GM21619 (cell line): ENCODE data around the gene TUFT1.

Experiments used
- ATAC-seq: cut with Tn5 transposase; IDR thresholded peaks from one replicate; pipeline ENCODE4 v1.9.1; 2021; ENCODE audit not compliant: unreplicated experiment

Gene TUFT1

DNA sequence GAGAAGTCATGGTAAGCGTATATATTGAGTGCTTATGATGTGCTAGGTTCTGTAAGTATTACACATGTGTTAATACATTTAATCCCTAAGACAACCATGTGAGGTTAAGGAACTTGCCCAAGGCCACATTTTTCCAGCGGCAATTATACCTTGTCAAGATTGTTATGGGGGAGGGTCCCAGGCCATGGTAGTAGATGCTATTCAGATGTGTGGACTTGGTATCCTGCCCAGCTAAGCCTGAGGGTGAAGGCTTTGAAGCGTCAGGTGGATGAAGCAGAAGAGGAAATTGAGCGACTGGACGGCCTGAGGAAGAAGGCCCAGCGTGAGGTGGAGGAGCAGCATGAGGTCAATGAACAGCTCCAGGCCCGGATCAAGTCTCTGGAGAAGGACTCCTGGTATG lies 3.6 kb upstream of the TUFT1 start:
- no peak for ATAC-seq

DNA sequence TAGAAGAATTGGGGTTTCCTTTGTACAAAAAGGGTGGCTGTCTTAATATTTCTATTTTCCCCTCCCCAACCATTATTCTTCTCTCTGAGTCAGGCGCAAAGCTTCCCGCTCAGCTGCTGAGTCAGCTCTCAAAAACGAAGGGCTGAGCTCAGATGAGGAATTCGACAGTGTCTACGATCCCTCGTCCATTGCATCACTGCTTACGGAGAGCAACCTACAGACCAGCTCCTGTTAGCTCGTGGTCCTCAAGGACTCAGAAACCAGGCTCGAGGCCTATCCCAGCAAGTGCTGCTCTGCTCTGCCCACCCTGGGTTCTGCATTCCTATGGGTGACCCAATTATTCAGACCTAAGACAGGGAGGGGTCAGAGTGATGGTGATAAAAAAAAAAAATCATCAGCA lies 3.0 kb upstream of the TUFT1 start:
- ATAC-seq, result no peak

DNA sequence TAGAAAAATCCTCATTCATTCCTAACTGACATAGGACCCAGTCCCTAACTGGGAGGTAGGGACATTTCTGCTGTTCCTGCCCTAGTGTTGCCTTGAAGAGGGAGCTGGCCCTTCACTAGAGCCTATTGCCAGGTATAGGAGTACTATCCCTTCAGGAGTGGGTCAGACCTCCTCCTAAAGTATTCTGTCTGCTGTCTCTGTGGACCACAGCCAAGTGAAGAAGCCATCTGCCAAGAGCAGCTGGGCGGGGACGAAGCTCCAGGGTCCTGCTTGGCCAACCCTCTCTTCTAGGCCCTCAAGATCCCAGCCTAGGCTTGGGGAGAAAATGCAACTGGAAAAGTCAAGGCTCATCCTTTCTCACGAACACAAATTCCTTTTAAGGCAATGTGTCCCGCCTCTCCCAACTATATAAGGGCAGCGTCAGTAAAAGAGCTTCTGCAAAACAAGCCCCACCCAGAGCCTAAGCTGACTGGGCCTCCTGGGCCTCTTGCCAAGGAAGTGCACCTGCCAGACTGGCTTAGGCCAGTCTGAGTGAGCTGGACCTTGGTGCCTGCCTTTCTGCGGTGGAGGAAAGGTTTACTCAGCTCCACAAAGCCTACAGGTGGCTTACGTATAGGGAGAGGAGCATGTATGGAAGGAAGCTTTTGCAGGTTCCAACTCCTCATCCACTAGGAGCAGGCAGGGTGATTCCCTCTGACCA lies 638 bp upstream of the TUFT1 start:
- peak; percentile 42 for ATAC-seq

DNA sequence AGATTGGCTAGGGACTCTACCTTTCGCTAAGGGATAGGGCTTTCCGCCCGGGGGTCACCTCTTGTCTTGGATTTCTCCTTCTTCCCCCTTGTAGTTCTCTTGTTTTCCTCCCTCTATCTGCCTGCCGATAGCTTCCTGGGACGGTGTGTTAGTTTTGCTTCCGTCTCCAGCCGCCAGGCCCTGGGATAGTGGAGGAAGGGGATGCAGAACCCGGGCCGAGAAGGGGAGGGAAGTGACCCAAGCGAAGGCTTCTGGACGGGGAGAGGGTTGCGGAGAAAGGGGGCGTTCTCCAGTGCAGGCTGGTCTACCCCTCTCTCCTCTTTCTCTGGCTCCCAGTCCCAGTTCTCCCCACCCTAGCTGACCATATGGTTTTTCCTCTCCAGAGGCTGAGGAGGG lies 871 bp downstream of the TUFT1 start:
- ATAC-seq, result no peak

DNA sequence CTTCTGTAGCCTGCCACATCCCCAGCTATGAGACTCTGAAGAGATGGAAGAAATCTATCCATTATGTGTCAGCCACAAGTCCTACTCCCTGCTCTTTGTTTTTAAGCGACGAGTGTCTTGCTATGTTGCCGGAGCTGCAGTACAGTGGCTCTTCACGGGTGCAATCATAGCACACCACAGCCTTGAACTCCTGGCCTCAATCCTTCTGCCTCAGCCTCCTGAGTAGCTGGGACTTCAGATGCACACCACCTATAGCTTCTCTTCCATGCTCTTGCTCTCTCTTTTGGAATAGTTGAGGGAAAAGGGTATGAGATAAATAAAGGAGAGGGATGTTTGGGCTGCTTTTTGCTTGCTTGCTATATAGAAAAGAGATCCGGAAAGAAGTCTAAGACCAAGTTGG lies 1.6 kb downstream of the TUFT1 start:
- no peak for ATAC-seq

DNA sequence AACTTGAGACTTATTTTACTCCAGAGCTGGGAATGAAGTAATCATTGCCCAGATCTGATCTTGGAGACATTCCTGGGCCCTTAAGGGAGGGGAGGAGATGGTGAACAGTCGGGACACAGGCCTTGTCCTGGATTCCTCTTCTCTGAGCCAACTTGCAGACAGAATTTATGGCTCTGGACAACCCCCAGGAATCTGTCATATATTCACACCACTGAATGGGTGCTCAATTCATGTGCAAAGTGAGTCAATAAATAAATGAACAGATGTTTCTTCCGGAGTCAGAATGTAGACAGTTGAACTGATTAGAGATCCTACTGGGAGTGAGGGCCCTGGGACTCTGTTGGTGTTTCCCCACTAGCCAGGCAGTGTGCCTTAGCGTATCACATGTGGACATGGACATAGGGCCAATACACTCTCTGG lies 2.6 kb downstream of the TUFT1 start:
- no peak for ATAC-seq

DNA sequence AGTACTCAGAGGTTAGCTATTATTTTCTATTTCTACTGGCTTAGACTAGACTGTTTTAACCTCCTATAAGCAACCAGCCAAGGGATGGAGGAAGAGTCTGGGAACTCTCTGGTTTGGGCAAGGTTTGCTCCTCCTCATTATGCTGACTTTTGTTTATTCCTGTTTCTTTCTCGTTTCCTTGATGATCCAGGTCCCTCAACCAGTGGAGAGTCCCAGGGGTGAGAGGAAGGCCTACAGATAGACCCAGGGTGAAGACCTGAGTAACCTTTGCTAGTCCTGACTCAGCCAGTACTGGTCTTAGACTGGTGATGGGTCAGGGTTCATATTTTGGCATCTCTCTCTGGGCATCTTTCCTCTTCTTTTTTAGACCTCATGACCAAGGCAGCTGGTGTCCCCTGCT lies 5.4 kb downstream of the TUFT1 start:
- no peak for ATAC-seq

DNA sequence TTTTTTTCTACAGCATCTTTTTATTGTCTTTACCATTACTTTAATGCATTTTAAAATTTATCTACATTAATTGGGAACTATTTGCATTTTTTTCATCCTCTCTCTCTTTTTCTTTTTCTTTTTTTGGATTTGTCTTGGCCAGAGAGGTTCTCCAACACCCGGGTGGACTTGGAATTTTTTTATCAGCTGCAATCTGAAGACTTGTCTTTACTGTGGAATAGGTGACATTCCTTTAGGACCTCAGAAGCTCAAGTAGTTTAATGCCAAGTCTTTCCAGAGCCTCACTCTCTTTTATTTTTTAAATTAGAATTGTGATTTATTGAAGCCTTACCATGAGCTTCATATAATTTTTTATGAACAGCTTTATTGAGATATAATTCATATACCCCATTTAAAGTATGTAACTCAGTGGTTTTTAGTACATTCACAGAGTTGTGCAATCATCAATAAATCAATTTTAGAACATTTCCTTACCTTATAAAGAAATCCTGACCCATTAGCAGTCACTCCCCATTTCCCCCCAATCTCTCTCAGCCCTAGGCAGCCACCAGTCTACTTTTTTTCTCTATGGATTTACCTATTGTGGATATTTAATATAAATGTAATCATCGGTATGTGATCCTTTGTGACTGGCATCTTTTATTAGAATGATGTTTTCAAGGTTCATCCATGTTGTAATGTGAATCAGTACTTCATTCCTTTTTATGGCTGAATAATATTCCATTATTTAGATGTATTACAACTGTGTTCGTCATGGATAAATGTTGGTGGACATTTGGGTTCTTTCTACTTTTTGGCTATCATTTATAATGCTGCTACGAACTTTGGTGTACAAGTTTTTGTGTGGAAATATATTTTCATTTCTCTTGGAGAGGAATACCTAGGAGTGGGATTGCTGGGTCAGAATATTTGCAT lies 6.2 kb downstream of the TUFT1 start:
- no peak for ATAC-seq

DNA sequence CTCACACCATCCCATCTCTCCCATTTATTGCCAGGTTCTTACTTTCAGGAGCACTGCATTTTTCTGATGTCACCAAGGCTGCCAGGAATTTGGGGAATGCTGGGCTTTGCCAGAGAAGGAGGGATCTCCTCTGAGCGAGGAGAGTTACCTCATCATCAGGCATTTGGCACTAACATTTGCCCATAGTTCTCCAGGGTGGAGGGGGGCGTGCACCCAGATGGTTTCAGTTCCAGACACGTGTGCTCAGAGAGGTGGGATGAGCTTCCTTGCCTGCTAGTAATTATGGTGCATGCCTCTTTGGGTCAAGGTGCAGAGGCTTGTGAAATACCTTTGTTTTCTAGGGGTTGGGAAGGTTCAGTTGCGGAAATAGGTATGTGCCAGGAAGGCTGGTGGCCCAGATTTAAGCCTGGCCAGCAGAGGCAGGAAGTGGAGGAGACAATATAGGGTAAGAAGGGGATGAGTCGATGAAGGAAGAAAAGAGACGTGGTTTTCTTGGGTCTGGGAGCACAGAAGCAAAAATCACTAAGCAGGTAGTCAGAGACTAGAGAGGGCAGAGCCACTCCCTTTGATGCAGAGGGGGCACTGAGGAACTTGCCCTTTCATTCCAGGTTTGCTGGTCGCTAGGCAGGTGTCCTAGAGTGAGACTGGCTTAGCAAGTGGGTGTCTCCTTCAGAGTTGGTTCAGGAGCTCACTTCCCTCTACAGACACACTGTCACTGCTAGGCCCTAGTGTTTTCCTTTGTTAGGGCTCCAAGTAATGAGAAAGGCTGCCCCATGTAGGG lies 7.2 kb downstream of the TUFT1 start:
- ATAC-seq, result no peak

DNA sequence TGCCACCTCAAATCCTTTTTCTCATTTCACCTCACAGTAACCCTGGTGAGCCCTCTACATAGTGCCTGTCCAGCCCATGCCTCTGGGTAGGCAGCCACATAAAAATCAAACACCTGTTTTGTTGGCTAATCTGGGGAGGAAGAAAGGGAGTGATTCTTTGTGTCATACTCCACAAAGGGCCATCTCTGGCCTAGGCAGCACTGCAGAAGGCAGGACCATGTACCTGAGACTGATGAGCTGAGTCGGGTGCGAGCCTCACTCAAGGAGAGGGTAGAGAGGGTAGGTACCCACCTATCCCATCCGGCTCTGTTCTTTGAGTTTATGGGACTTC lies 7.8 kb downstream of the TUFT1 start:
- no peak for ATAC-seq

DNA sequence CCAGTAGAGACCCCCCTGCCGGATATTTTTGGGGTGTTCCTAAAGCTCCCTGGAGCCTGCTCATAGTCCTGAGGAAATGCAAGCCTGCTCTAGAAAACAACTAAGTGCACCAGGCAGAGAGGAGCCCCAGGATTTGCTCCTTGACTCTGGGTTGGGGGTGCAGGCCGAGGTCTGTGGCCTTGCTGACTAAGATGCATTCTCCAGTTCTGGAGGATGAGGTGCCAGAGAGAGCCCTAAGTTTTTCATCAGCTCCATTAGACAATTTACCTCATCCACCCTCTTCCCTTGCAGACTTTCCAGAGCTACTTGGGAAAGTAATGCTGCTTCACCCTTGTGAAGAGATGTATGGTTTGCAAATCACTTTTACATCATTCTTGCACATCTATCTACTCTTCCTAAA lies 9.1 kb downstream of the TUFT1 start:
- ATAC-seq, result no peak

DNA sequence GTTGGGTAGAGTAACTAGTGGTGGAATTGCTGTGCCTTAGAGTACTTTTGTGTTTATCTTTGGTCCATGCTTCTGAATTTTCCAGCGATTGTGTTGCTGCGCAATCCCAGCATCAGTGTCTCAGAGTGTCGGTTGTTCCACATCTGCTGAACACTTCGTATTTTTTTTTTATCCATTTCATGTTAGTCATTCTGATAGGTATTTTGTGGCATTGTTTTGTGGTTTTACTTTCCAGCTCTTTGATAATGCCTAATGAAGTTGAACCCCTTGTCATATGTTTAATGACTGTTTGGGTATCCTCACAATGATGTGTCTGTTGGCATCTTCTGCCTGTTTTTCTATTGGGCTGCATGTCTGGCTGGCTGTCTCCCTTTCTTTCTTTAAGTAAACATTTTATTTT lies 13.6 kb downstream of the TUFT1 start:
- ATAC-seq, result no peak

DNA sequence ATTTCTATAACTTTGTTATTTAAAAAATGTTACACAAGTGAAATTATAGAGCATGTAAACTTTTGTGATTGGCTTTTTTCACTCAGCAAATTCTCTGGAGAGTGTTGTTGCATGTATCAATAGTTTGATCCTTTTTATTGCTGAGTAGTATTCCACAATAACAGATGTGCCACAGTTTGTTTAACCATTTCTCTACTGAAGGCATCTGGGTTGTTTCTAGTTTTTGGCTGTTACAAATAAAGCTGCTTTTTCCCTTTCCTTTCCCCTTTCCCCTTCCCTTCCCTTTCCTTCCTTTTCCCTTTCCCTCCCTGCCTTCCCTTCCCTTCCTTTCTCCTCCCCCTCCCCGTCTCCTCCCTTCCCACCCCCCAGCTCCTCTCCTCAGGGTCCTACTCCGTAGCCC lies 15.9 kb downstream of the TUFT1 start:
- ATAC-seq, result no peak

DNA sequence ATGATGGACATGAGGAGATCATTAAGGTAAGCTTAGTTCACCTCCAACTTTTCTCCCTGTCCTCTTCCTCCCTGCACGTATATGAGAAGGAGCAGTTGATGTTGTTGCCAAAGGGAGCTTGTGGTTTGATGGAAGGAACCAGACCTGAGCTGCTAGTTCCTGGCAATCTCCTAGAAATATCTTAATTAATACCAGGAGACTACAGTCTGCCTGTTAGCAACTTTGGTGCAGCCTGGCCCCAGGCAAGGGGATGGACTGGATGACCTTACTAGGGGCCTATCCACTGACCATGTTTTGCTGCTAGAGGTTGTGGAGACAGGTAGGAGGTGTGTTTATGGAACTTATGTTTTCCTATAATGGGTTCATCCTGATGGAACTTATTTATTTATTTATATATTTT lies 22.6 kb downstream of the TUFT1 start:
- no peak for ATAC-seq

DNA sequence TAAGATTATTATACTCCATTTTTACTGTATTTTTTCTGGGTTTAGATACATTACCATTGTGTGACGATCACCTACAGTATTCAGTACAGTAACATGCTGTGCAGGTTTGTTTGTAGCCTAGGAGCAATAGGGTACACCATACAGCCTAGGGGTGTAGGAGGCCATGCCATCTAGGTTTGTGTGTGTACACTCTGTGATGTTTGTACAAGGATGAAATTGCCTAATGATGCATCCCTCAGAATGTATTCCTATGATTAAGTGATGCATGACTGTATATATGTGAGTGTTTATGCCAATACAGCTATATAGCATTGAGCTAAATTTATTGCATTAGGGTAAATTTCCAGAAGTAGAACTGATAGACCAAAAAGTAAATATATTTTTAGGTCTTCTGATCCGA lies 23.3 kb downstream of the TUFT1 start:
- ATAC-seq, result no peak

DNA sequence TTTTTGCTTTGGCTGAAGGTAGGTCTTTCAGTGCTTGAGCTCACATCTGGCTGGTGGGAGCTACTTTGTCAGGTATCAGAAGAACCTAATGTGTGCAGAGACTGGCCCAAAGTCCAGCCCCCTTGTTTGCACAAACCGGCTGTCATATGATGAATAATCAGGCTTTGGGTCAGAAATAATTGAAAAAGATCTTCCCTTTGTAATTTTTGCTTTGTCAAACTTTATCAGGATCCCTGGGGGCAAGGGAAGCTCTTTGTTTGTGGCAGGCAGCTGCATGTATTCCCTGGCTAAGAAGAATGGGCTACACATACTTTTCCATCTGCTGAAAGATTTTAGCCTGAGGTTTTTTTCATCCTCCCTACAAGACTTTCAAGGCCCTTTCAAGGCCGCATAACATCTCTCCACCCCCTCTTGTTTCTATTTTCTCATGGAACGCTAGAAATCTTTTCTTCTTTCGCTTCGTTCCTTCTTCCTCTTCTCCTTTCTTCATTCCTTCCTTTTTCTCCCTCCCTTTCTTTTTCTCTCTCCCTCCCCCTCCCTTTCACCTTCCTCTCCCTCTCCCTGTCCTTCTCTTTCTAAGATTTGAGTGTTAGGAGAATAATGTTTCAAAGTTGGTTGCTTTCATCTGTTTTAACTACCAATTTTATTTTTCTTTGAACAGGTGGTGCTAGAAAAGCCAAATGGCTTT lies 25.5 kb downstream of the TUFT1 start:
- no peak for ATAC-seq

DNA sequence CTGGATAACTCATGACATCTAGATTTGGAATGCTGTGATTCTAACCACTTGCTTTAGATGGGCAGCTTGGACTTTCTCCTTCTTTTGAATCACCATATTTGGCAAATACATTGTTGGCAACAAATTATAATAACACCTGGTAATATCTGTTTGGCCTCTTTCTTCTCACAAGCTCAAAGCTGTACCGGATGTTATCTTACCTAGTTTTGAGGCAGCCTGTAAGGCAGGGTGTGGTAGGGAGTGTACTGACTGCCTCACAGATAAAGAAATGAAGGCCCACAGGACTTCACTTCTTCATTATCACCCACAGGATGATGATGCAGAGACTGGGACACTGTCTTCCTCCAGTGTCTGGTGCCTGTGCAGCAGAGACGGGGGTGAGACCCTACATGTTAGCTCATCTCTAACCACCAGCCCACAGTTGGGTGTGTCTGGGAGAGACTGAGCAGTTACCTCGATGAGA lies 28.5 kb downstream of the TUFT1 start:
- ATAC-seq, result no peak

DNA sequence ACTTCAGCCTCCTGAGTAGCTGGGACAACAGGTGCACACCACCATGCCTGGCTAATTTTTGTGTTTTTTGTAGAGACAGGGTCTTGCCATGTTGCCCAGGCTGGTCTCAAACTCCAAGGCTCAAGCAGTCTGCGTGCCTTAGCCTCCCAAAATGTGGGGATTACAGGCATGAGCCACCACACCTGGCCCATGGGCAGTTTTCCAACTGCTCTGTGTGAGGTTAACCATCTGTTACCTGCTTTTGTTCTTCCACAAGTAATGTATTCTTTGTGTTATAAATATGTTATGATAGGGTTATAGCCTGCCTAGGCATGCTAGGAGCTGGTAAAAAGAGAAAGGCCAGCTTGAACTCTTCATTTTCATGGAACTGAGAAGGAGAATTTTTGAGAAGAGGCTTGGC lies 30.7 kb downstream of the TUFT1 start:
- ATAC-seq, result no peak

DNA sequence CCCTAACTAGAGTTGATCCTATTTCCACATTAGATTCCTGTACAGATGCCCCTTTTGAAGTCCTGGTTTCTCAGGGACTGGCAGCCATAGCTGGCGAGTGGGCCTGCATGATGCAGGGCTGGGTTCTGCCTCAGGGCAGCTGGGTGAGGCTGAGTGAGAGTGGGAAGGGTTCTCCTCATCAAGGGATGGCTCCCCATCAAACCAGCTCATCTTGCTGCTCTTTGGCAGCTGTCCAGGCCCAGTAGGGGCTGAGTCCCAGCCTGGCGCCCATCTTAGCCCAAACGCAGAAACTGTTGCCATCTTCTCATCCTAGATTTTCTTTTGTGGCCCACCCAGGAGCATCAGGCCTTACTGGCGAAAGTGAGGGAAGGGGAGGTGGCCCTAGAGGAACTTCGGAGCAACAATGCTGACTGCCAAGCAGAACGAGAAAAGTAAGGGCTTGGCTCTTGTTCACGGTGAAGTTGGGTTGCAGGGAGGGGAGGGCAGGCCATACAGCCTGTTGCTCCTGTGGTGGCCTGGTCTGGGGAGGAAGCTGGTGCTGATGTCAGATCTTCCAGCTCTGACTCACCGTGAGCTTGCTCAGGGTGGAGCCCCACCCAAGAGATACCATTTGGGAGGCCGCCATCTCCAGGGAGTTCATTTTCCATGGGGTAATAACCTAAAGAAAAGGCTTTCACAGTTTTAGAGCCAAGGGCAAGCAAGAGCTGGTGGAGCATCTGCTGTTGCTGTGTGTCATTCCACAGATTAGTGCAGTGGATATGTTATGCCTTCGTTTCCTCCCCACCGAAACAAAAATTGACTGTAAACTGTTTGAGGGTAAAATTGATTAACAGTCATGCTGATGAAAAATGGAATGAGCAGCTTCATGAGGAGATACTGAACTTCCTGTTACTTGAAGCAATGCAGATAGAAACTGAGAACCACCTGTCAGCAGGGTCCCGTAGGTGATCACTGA lies 34.7 kb downstream of the TUFT1 start:
- ATAC-seq, result no peak

DNA sequence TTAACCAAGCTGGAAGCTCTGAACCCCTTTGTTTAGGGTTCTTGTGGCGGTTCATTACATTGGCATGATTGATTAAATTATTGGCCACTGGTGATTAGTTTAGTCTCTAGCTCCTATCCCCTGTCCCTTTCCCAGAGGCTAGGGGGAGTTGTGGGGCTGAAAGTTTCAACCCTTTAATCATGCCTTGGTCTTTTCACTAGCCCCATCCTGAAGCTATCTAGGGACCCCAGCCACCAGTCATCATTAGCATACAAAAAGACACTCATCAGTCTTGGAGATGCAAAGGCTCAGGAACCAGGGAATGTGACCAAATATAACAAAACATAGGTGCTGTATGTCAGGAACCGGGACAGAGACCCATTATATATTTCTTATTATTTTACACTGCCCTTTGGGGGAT lies 37.1 kb downstream of the TUFT1 start:
- no peak for ATAC-seq
